HG03064 (cell line): ENCODE data around the gene ZNF79.
A peak's percentile ranks its signal among the peaks of the same experiment; 100 is the strongest.
"Not testable (repeated sequence)": the region's sequence is repeated elsewhere in the genome, so short reads cannot be mapped to it uniquely, and the experiment has no call there.

Experiments used
- ATAC-seq: cut with Tn5 transposase; IDR thresholded peaks from one replicate; pipeline ENCODE4 v1.9.1; 2021; ENCODE audit warnings: low read depth; ENCODE audit not compliant: unreplicated experiment

The ZNF79 gene

GRCh38 chr9:127451608-127451857 is 27.4 kb downstream of the ZNF79 start:
- peak; percentile 16 for ATAC-seq

GRCh38 chr9:127451858-127452656 is 27.9 kb downstream of the ZNF79 start:
- peak; percentile 10 for ATAC-seq

DNA sequence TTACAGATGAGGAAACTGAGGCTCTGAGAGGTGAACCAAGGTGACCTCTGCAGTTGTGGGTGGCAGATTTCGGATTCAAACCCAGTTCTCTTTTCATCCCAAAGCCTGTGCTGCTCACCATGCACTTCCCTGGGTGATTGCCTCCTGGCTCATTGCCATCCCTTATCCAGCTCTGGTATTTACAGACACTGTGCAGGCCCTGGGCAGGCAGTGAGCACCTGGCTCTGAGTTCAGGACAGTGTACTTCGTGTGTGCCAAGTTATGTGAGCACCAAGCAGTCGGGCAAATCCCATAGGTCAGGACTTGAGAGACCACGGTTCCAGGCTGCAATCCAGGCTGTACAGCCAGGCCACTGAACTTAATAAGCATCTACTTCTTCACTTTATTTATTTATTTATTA is 28.5 kb downstream of the ZNF79 start:
- no peak for ATAC-seq

DNA sequence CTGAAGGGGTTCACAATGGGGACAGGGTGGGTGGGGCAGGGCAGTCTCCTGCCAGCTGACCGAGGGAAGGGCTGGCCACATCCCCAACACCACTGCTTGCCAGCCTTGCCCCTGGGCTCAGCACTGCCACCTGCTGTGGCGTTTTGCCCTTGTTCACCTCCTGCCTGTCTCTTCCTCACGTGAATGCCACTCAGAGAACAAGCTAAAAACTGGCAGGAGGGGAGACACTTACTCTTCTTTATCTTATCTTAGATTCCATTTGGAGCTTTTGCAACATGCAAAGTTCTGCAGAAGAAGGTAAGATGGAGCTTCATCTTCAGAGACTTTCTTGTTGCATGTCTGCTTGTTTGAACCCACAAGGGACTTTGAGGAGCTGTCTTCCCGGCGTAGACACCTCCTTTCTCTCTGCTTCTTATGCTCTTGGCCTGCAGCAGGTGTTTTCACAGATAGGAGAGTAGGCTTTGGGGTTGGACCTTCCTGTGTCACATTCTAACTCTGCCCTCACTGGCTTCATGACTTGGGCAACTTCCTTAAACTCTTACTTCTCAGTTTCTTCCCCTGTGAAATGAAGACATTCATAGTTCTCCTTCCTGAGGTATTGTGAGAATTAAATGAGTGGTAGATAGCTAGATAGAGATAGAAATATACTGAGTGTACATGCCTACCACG is 31.3 kb downstream of the ZNF79 start:
- ATAC-seq: no peak

DNA sequence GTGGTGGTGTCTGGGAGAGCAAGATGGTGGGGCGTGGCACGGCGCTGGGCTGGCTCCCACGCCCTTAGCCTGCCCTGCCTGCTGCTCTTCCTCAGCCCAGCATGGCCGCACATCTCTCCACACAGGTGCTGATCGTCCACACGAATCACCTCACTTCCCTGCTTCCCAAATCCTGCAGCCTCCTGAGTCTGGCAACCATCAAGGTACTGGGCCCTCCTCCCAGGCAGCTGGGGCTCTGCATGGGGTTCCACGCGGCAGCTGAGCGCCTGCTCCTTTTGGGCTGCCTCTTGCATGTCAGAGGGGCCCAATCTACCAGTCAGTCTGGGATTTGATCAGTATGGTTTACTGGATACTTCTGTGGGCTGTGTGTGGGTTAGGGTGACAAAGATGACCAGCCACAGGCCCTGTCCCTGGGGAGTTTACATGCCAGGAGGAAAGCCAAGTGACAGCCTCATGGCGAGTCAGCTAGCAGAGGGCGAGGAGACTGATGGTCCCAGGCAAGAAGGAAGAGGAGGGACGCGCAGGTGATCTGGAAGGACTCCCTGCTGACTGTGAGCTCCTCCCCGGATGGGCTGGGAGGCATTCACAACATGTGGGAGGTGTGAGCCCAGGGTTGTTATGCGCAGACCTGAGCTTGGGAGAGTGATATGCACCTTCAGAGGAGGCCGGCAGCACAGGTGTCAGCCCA is 33.2 kb downstream of the ZNF79 start:
- ATAC-seq: no peak

DNA sequence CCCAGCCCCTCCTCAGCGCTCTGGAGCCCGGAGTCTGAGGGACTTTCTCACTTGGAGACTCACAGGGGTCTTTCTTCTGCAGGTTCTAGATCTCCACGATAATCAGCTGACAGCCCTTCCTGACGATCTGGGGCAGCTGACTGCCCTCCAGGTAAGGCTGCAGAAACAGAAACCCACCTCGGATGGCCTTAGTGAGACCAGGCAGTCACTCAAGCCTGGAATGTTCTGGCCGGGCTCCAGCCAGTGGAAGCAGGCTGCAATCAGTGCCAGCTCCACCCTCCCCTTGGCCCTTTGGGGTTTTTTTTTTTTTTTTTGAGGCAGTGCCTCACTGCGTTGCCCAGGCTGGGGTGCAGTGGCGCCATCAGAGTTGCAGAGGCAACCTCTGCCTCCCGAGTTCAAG is 34.7 kb downstream of the ZNF79 start:
- ATAC-seq: no peak

DNA sequence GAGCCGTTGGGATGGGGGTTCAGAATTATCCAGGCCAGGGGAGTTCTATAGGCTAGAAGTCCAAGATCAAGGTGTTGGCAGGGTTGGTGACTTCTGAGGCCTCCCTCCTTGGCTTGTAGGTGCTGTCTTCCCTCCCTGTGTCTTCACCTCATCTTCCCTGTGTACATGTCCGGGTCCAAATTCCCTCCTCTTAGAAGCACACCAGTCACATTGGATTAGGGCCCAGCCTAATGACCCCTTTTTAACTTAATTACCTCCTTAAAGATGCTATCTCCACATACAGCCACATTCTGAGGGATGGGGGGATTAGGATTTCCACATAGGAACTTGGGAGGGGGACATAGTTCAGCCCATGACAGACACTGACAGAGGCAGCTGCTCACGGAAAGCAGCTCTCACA is 39.2 kb downstream of the ZNF79 start:
- no peak for ATAC-seq

DNA sequence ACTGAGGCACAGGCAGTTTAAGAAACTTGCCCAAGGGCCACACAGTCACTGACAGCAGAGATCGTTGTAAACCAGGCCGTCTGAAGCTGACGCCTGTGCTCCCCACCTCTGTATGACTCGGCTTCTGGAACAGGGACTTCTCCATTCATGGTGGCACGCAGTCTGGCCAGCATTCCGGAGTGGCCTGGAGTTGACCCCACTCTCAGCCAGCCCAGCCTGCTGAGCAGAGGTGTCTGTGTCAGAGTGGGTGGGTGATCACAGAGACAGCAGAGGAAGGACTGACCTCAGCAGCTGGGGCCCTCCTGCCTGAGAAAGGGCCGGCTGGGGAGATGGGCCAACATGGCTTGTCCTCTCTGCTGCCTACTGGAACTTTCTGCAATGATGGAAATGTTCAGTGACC is 39.7 kb downstream of the ZNF79 start:
- ATAC-seq: no peak

GRCh38 chr9:127466407-127466917 is 42.3 kb downstream of the ZNF79 start:
- ATAC-seq: not testable (repeated sequence)

- no peak for ATAC-seq
These were observed 43.4 kb downstream of the ZNF79 start for GRCh38 chr9:127467621-127468020.

- no peak for ATAC-seq
These were observed 46.5 kb downstream of the ZNF79 start for GRCh38 chr9:127470662-127471061.

GRCh38 chr9:127473501-127473900 is 49.3 kb downstream of the ZNF79 start:
- ATAC-seq: no peak

DNA sequence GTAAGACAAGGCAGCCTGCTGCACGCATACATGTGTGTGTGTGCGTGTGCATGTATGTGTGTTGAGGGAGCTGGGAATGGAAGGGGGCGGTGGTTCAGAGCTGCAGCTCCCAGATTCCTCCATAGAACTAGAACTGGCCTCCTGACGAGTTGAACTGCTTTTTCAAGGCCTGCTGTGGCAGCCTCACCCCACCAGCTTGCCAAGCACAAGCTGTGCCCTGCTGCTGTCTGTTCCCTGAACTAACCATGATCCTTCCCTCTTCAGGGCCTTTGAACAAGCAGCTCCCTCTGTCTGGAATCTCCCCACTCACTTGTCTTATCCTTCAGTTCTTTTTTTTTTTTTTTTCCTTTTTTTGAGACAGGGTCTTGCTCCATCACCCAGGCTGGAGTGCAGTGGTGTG is 49.8 kb downstream of the ZNF79 start:
- no peak for ATAC-seq

DNA sequence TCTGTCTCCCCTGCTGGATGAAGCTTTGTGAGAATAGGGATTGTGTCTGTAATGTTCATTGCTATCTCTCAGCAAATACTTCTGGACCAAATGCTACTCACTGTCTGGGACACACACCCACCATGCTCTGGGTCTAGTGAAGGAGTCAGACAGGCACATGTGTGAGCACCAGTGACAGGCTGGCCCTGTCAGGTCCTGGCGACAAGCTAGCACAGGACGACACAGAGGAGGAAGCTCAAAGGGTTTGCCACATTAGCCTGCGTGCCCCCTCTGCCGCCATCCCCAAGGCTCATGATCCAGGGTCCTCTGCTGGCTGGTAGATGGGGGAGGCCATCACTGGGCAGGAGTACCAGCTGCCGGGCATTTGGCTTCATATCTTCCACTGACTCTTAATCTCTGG is 50.4 kb downstream of the ZNF79 start:
- ATAC-seq: no peak

DNA sequence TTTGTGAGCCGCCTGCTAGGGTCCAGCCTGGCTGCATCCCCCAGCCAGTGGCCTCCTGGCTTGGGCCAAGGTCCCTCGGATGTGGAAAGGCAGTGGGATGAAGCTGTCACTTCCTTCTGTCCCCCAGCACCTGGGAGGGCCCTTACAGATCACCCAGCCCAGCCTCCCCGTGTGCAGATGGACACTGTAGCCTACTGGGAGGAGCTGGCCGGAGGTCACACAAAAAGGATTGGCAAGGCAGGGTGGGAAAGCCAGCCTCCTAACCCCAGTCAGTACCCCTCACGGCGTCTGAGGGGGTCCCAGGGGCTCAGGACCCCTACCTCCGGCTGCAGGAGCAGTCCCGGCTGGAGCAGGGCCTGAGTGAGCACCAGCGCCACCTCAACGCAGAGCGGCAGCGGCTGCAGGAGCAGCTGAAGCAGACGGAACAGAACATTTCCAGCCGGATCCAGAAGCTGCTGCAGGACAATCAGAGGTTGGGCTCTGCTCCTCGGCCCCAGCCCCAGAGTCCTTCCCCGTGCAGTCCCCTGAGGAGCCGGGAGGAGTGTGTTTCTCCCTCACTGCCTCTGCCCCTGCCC is 55.4 kb downstream of the ZNF79 start:
- ATAC-seq: no peak

- no peak for ATAC-seq
These were observed 58.5 kb downstream of the ZNF79 start for GRCh38 chr9:127482662-127483061.

DNA sequence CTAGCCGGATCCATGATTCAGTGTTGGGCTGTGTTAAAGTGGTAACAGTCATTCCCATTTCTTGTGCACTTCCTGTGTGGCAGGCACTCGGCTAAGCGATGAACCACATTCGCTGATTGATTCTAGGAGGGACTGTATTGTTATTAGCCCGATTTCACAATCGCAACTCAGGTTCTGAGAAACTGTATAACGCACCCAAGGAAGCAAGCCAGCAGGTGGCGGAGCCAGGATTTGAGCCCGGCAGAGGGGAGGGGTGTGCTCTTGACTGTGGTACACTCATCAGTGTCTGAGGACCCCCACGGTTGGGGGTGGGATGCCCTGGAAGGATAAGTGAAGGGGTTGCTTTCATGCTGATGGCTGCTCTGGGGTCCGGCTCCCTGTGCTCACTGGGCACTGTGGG is 61.8 kb downstream of the ZNF79 start:
- no peak for ATAC-seq

DNA sequence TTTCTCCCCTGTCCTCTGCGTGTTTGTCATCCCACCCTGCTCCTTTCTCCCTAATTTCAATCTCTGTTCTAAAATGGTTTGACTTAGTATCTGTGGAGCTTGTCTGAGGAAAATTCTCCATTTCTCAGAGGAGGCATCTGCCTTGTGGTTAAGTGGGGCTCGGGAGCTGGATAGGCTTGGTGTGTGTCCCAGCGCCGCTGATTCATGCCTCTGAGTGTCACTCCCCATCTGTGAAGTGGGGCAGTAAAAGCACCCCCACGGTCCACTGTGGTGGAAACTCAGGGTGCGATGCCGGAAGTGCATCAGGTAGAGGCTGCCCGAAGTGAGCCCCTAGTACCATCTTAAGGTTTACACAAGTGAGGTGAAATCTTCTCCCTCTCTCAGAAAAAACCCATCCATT is 64.8 kb downstream of the ZNF79 start:
- no peak for ATAC-seq

GRCh38 chr9:127489471-127490115 is 65.4 kb downstream of the ZNF79 start:
- ATAC-seq: no peak

DNA sequence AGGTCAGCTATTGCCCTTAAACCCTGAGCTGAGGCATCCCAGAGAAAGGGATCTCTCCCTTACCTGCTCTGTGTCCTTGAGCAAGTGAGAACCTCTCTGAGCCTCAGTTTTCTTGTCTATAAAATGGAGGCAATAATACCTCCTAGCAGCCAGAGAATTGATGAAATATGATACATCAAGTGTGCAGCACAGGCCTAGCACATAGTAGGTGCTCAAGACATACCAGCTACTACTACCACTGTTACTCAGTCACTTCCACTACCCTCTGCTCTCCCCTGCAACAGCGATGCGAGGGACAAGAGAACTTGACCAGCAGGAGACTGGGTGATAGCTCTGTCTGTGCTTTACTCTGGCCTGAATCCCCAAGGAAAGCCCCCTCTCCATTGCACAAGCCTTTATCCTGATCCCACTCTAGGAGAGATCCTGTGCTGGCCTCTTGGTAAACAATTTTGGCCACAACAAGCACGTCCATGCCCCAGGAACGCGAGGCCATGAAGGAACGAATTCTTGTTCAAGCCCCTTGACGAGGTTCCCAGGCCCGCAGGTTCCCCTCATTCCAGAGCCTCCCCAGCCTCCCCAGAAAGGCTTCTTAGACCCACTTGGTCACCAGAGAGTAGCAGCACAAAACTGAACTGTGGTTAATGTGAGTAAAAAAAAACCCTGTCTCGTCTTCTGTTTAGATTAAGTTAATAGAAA is 66.5 kb downstream of the ZNF79 start:
- ATAC-seq: no peak
